ENCODE measurements around the gene BARHL2. TPM values are rescaled to one million over a fixed set of nuclear protein-coding genes. Genes with fewer than 3 reads are reported as not detected.

The BARHL2 gene
- total RNA-seq, 2 donors from 2014 or later = not detected

DNA sequence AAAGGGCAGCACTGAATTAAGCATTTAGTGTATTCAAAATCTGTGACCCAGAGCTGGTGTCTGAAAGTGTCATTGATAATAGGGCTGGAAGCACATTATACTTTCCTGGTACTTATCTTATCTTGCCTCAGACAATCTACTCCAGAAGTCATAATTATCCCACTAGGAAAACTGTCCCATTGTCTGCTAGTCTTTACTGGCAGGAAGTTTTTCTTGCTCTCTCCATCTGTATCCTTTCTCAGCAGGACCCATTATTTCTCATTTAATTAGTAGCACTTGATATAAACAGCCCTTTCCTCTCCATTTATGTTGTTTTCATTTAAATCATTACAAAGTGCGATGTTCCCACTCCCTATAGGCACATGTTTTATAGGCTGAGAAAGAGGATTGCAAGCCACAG is 36.5 kb upstream of the BARHL2 start:
- TF ChIP-seq CTCF (IDR thresholded peaks at IDR 0.05) = no peak
- peaks cover 4% of the 10 kb centered on the region for H3K27me3 ChIP-seq (replicated peaks; ENCODE audit: insufficient read depth)
- DNase-seq (ENCODE audit: low spot score) (no peak), ATAC-seq (ENCODE audit: insufficient number of reproducible peaks, low FRiP score, low read depth) (no peak)
- H3K27ac ChIP-seq = no peak overlapping the region
- no peaks in the 10 kb centered on the region for H3K9me3 ChIP-seq
- H3K36me3 ChIP-seq = no peaks in the 10 kb centered on the region
- H3K4me3 ChIP-seq = no peak overlapping the region
- H3K4me1 ChIP-seq (ENCODE audit: control insufficient read depth in 1 of 2, low read depth in 2 of 2) = no peaks in the 10 kb centered on the region

DNA sequence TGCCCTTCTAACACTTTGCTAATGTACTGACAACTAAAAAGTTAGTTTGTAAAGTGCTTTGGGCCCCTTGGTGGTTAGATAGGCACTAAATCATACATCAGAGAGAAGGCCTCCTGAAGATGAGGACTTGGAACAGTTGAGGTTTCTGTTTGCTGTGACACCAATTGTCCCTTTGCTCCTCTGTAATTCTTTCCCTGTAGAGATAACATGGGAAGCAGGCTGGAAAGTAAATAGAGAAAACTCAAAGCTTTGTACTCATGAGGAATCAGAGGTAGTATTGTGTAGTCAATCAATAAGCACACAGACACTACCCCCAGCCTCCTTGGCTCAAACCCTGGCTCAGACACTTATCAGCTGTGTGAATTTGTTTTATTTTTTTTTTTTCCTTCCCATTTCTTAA is 31.6 kb upstream of the BARHL2 start:
- DNase-seq (ENCODE audit: low spot score) = no peak
- H3K27ac ChIP-seq = no peak overlapping the region
- no peaks in the 10 kb centered on the region for H3K9me3 ChIP-seq
- H3K4me3 ChIP-seq = no peak overlapping the region
- TF ChIP-seq CTCF (IDR thresholded peaks at IDR 0.05) = no peak
- no peaks in the 10 kb centered on the region for H3K36me3 ChIP-seq
- ATAC-seq (ENCODE audit: insufficient number of reproducible peaks, low FRiP score, low read depth) = no peak
- peaks cover 4% of the 10 kb centered on the region for H3K27me3 ChIP-seq (replicated peaks; ENCODE audit: insufficient read depth)
- H3K4me1 ChIP-seq (ENCODE audit: control insufficient read depth in 1 of 2, low read depth in 2 of 2) = no peaks in the 10 kb centered on the region

DNA sequence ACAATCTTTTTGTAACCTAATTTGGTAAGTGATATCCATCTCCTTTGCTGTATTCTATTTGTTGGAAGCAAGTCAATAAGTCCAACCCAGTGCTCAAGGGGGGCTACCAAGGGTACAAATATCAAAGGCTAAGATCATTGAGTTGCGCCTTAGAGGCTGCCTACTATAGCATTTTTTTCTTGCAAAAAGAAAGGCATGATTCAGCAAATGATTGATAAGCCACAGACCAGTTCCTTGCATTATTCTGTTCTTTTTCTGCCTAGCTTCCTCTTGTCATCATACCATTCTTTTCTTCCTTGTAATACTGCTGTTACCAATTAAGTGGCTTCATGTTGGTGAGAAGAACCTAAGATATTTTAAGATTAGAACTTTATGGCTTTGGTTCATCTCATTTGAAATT is 29.8 kb upstream of the BARHL2 start:
- no peak overlapping the region for H3K4me3 ChIP-seq
- H3K27ac ChIP-seq = no peak overlapping the region
- no peaks in the 10 kb centered on the region for H3K4me1 ChIP-seq (ENCODE audit: control insufficient read depth in 1 of 2, low read depth in 2 of 2)
- no peaks in the 10 kb centered on the region for H3K27me3 ChIP-seq (replicated peaks; ENCODE audit: insufficient read depth)
- DNase-seq (ENCODE audit: low spot score) (no peak), ATAC-seq (ENCODE audit: insufficient number of reproducible peaks, low FRiP score, low read depth) (no peak)
- TF ChIP-seq CTCF (IDR thresholded peaks at IDR 0.05) = no peak
- no peaks in the 10 kb centered on the region for H3K9me3 ChIP-seq
- H3K36me3 ChIP-seq = no peaks in the 10 kb centered on the region

DNA sequence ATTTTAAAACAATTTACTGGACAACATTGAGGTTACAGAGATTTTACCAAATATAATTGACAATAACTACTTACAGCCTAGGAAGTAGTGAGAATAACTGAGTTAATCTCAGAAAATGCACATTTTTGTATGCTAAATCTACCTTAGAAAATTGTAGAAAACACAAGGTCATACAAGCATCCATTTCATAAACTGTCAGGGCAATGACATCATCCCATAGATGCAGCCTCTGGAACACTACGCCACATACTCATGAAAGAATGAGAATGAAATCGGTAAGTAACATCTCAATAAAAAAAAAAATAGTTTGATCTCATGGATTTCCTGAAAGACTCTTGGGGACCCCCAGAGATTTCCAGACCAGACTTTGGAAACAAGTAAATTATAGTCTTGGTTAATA is 28.9 kb upstream of the BARHL2 start:
- no peak for ATAC-seq (ENCODE audit: insufficient number of reproducible peaks, low FRiP score, low read depth)
- Histone ChIP-seq H3K4me3 (no peak overlapping the region), H3K27me3 (replicated peaks; ENCODE audit: insufficient read depth) (no peaks in the 10 kb centered on the region), H3K36me3 (no peaks in the 10 kb centered on the region), H3K4me1 (ENCODE audit: control insufficient read depth in 1 of 2, low read depth in 2 of 2) (no peaks in the 10 kb centered on the region), H3K27ac (no peak overlapping the region), H3K9me3 (no peaks in the 10 kb centered on the region)
- no peak for TF ChIP-seq CTCF (IDR thresholded peaks at IDR 0.05)
- no peak for DNase-seq (ENCODE audit: low spot score)

DNA sequence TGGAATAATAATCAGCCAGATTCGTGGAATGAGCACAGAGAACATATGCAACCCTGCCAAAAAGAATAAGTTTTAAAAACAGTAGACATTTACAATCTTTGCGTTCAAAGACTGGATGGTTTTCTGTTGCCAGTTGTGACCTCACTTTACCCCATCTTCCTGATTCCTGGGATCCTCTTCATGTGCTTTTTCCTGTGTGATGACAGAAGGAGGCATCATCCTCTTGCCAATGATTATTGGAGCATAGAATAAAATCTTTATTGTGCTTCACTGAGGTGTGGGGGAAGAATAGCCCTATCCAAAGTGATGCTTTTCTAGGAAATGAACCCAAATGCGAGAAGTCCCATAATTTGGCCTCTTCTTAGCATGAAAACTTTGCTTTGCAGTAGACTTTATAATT is 15.0 kb upstream of the BARHL2 start:
- Histone ChIP-seq H3K27me3 (replicated peaks; ENCODE audit: insufficient read depth) (peaks cover 17% of the 10 kb centered on the region), H3K9me3 (no peaks in the 10 kb centered on the region), H3K36me3 (no peaks in the 10 kb centered on the region), H3K27ac (no peak overlapping the region), H3K4me3 (no peak overlapping the region), H3K4me1 (ENCODE audit: control insufficient read depth in 1 of 2, low read depth in 2 of 2) (peaks cover 5 to 12% of the 10 kb centered on the region in 2 donors)
- DNase-seq (ENCODE audit: low spot score) (no peak), ATAC-seq (ENCODE audit: insufficient number of reproducible peaks, low FRiP score, low read depth) (no peak)
- TF ChIP-seq CTCF (IDR thresholded peaks at IDR 0.05) = no peak

Measured in thoracic aorta (tissue), 2 donors.